GM18870 (cell line): Measurements from ENCODE around the gene KRT24.
"Not testable (repeated sequence)": the region's sequence is repeated elsewhere in the genome, so short reads cannot be mapped to it uniquely, and the experiment has no call there.

ENCODE experiments used
- ATAC-seq: cut with Tn5 transposase; IDR thresholded peaks from one replicate; pipeline ENCODE4 v1.9.1; 2021; ENCODE audit warnings: moderate library complexity; ENCODE audit not compliant: unreplicated experiment

KRT24 gene

GRCh38 chr17:40703652-40704051 lies at the start of gene KRT24:
Gene KRT24 (minus strand): TSS chr17:40703752. CDS start chr17:40703693, 59 bp downstream.
- no peak for ATAC-seq

GRCh38 chr17:40751065-40751464 lies 47.5 kb upstream of the KRT24 start:
- no peak for ATAC-seq

GRCh38 chr17:40750391-40750790 lies 46.8 kb upstream of the KRT24 start:
- no peak for ATAC-seq

GRCh38 chr17:40748666-40749065 lies 45.1 kb upstream of the KRT24 start:
- not testable (repeated sequence) for ATAC-seq

- no peak for ATAC-seq
These were observed 35.0 kb upstream of the KRT24 start for GRCh38 chr17:40738553-40738952.

GRCh38 chr17:40735016-40735415 lies 31.5 kb upstream of the KRT24 start:
- no peak for ATAC-seq

GRCh38 chr17:40734018-40734417 lies 30.5 kb upstream of the KRT24 start:
- ATAC-seq = no peak

GRCh38 chr17:40730970-40731369 lies 27.4 kb upstream of the KRT24 start:
- no peak for ATAC-seq

GRCh38 chr17:40727447-40728231 lies 24.1 kb upstream of the KRT24 start:
- no peak for ATAC-seq

GRCh38 chr17:40726919-40727318 lies 23.4 kb upstream of the KRT24 start:
- no peak for ATAC-seq

- no peak for ATAC-seq
These were observed 21.1 kb upstream of the KRT24 start for GRCh38 chr17:40724656-40725055.

- ATAC-seq = no peak
These were observed 18.7 kb upstream of the KRT24 start for GRCh38 chr17:40722241-40722640.

- no peak for ATAC-seq
These were observed 17.3 kb upstream of the KRT24 start for GRCh38 chr17:40720899-40721298.

GRCh38 chr17:40718930-40719329 lies 15.4 kb upstream of the KRT24 start:
- ATAC-seq = no peak

GRCh38 chr17:40717776-40718175 lies 14.2 kb upstream of the KRT24 start:
- ATAC-seq = no peak

GRCh38 chr17:40714473-40714872 lies 10.9 kb upstream of the KRT24 start:
- ATAC-seq = no peak

GRCh38 chr17:40707745-40708144 lies 4.2 kb upstream of the KRT24 start:
- ATAC-seq = no peak

GRCh38 chr17:40705584-40705983 lies 2.0 kb upstream of the KRT24 start:
- no peak for ATAC-seq

- no peak for ATAC-seq
These were observed 1.3 kb downstream of the KRT24 start for GRCh38 chr17:40702271-40702670.

- ATAC-seq = no peak
These were observed 3.7 kb downstream of the KRT24 start for GRCh38 chr17:40699853-40700252.

- no peak for ATAC-seq
These were observed 4.2 kb downstream of the KRT24 start for GRCh38 chr17:40699371-40699770.

GRCh38 chr17:40697297-40697696 lies 6.3 kb downstream of the KRT24 start:
- no peak for ATAC-seq

GRCh38 chr17:40696651-40697072 lies 6.9 kb downstream of the KRT24 start:
- ATAC-seq = no peak
